Measurements from ENCODE around the gene EFNB1.
A peak's percentile ranks its signal among the peaks of the same experiment; 100 is the strongest.
"Not testable (repeated sequence)": the region's sequence is repeated elsewhere in the genome, so short reads cannot be mapped to it uniquely, and the experiment has no call there.

The EFNB1 gene

GRCh38 chrX:68828740-68829581 lies at the start of gene EFNB1:
TSS of gene EFNB1 (plus strand) at chrX:68829021. CDS start at chrX:68829777, 756 bp downstream.
- peak; percentile 90 for DNase-seq (ENCODE audit: low read depth)

GRCh38 chrX:68781295-68781694 lies 47.5 kb upstream of the EFNB1 start:
- not testable (repeated sequence) for DNase-seq (ENCODE audit: low read depth)

GRCh38 chrX:68784816-68785215 lies 44.0 kb upstream of the EFNB1 start:
- DNase-seq (ENCODE audit: low read depth) = no peak

- not testable (repeated sequence) for DNase-seq (ENCODE audit: low read depth)
These were observed 42.2 kb upstream of the EFNB1 start for GRCh38 chrX:68786581-68786980.

GRCh38 chrX:68789966-68790365 lies 38.9 kb upstream of the EFNB1 start:
- no peak for DNase-seq (ENCODE audit: low read depth)

GRCh38 chrX:68792083-68792482 lies 36.7 kb upstream of the EFNB1 start:
- DNase-seq (ENCODE audit: low read depth) = no peak

- DNase-seq (ENCODE audit: low read depth) = no peak
These were observed 34.4 kb upstream of the EFNB1 start for GRCh38 chrX:68794461-68794860.

- no peak for DNase-seq (ENCODE audit: low read depth)
These were observed 33.1 kb upstream of the EFNB1 start for GRCh38 chrX:68795741-68796140.

GRCh38 chrX:68798400-68798799 lies 30.4 kb upstream of the EFNB1 start:
- not testable (repeated sequence) for DNase-seq (ENCODE audit: low read depth)

GRCh38 chrX:68801737-68802290 lies 27.0 kb upstream of the EFNB1 start:
- no peak for DNase-seq (ENCODE audit: low read depth)

- DNase-seq (ENCODE audit: low read depth) = no peak
These were observed 21.0 kb upstream of the EFNB1 start for GRCh38 chrX:68807818-68808217.

- no peak for DNase-seq (ENCODE audit: low read depth)
These were observed 20.0 kb upstream of the EFNB1 start for GRCh38 chrX:68808686-68809357.

GRCh38 chrX:68820476-68821110 lies 8.2 kb upstream of the EFNB1 start:
- DNase-seq (ENCODE audit: low read depth) = no peak

GRCh38 chrX:68821616-68822015 lies 7.2 kb upstream of the EFNB1 start:
- no peak for DNase-seq (ENCODE audit: low read depth)

- no peak for DNase-seq (ENCODE audit: low read depth)
These were observed 6.0 kb upstream of the EFNB1 start for GRCh38 chrX:68822641-68823410.

GRCh38 chrX:68823413-68824151 lies 5.2 kb upstream of the EFNB1 start:
- no peak for DNase-seq (ENCODE audit: low read depth)

- no peak for DNase-seq (ENCODE audit: low read depth)
These were observed 4.7 kb upstream of the EFNB1 start for GRCh38 chrX:68824152-68824433.

GRCh38 chrX:68824565-68825125 lies 4.2 kb upstream of the EFNB1 start:
- no peak for DNase-seq (ENCODE audit: low read depth)

- no peak for DNase-seq (ENCODE audit: low read depth)
These were observed 2.5 kb upstream of the EFNB1 start for GRCh38 chrX:68826113-68826980.

- no peak for DNase-seq (ENCODE audit: low read depth)
These were observed 1.6 kb upstream of the EFNB1 start for GRCh38 chrX:68827256-68827655.

Measured in stromal cell of bone marrow (primary cell).